HEK293 (cell line): ENCODE results near the gene SLFN12L.
"Not testable (repeated sequence)": the region's sequence is repeated elsewhere in the genome, so short reads cannot be mapped to it uniquely, and the experiment has no call there.

Experiments used
- CTCF ChIA-PET: fragments of 350-600 bp; formaldehyde crosslinking; extraction: SDS; loops from one replicate; lab custom pipeline; 2021; ENCODE audit warnings: antibody characterized with exemption; lab: Yijun Ruan, JAX
- POLR2A ChIA-PET: fragments of 300-600 bp; formaldehyde crosslinking; extraction: SDS; loops from one replicate; lab custom pipeline; 2020; ENCODE audit warnings: antibody characterized with exemption, inconsistent platforms; lab: Yijun Ruan, JAX
- H3K27ac ChIP-seq: fragments of 200-500 bp; sonication (Bioruptor generic); 2 replicates; pipeline ENCODE4 v1.5.1; 2014; ENCODE audit warnings: low read depth, low read length, control low read depth, inconsistent platforms; ENCODE audit errors: extremely low read depth
- H3K36me3 ChIP-seq, 2 experiments: fragments of 200-500 bp in 1 of 2; sonication (Bioruptor generic) in 1 of 2; 1 replicate in 1 of 2; 2 replicates in 1 of 2; pipeline ENCODE4 v1.5.1; 2014 to 2017; ENCODE audit warnings: inconsistent platforms in 2 of 2, low read length in 2 of 2; ENCODE audit not compliant: control insufficient read depth in 2 of 2, insufficient read depth in 1 of 2
- H3K4me1 ChIP-seq: fragments of 200-500 bp; sonication (Bioruptor generic); 2 replicates; pipeline ENCODE4 v1.5.1; 2014; ENCODE audit warnings: mild to moderate bottlenecking, low read length, inconsistent platforms; ENCODE audit not compliant: control insufficient read depth, insufficient read depth
- H3K4me3 ChIP-seq: 2 replicates; pipeline ENCODE4 v1.5.1; 2011; ENCODE audit warnings: low read depth, mild to moderate bottlenecking, control low read depth, low read length, moderate library complexity
- H3K9me3 ChIP-seq: fragments of 200-500 bp; sonication (Bioruptor generic); 2 replicates; pipeline ENCODE4 v1.5.1; 2014; ENCODE audit warnings: low read depth, low read length, inconsistent platforms; ENCODE audit not compliant: control insufficient read depth, insufficient read depth
- MEIS1 ChIP-seq: sonication (generic); formaldehyde crosslinking; IDR thresholded peaks from 2 replicates; pipeline ENCODE4 v1.8.1; 2022; ENCODE audit warnings: missing genetic modification reagents, mild to moderate bottlenecking, borderline replicate concordance
- PRDM1 ChIP-seq: fragments of 450-650 bp; formaldehyde crosslinking; IDR thresholded peaks from 2 replicates; pipeline ENCODE4; 2016; ENCODE audit warnings: missing biosample characterization, missing genetic modification characterization
- SALL2 ChIP-seq: fragments of 450-650 bp; formaldehyde crosslinking; IDR thresholded peaks from 2 replicates; pipeline ENCODE4 v1.5.0; 2017; ENCODE audit warnings: missing biosample characterization, mild to moderate bottlenecking, missing genetic modification characterization, borderline replicate concordance
- SP3 ChIP-seq: fragments of 450-650 bp; formaldehyde crosslinking; IDR thresholded peaks from 2 replicates; pipeline ENCODE4 v1.5.1; 2016; ENCODE audit warnings: missing biosample characterization, missing genetic modification characterization
- SP7 ChIP-seq: fragments of 450-650 bp; formaldehyde crosslinking; IDR thresholded peaks from 2 replicates; pipeline ENCODE4 v1.5.1; 2016; ENCODE audit warnings: missing biosample characterization, missing genetic modification characterization
- ZFHX2 ChIP-seq: fragments of 450-650 bp; formaldehyde crosslinking; conservative IDR thresholded peaks from 2 replicates; pipeline ENCODE4 v1.5.1; 2016; ENCODE audit warnings: missing biosample characterization, missing genetic modification characterization
- ZNF157 ChIP-seq: fragments of 450-650 bp; formaldehyde crosslinking; IDR thresholded peaks from 2 replicates; pipeline ENCODE4 v1.5.1; 2016; ENCODE audit warnings: missing biosample characterization, missing genetic modification characterization
- ZNF174 ChIP-seq: fragments of 450-650 bp; formaldehyde crosslinking; IDR thresholded peaks from 2 replicates; pipeline ENCODE4 v1.5.0; 2017; ENCODE audit warnings: missing biosample characterization, mild to moderate bottlenecking, missing genetic modification characterization
- ZNF335 ChIP-seq: fragments of 450-650 bp; formaldehyde crosslinking; conservative IDR thresholded peaks from 2 replicates; pipeline ENCODE4 v1.5.1; 2016; ENCODE audit warnings: missing biosample characterization, missing genetic modification characterization
- ZNF350 ChIP-seq: fragments of 450-650 bp; formaldehyde crosslinking; IDR thresholded peaks from 2 replicates; pipeline ENCODE4 v1.5.0; 2017; ENCODE audit warnings: missing biosample characterization, mild to moderate bottlenecking, missing genetic modification characterization
- ZNF423 ChIP-seq: fragments of 450-650 bp; formaldehyde crosslinking; IDR thresholded peaks from 2 replicates; pipeline ENCODE4 v1.5.1; 2016; ENCODE audit warnings: missing biosample characterization, missing genetic modification characterization
- ZNF501 ChIP-seq: fragments of 450-650 bp; formaldehyde crosslinking; IDR thresholded peaks from 2 replicates; pipeline ENCODE4 v1.5.1; 2016; ENCODE audit warnings: missing biosample characterization, missing genetic modification characterization
- ZNF530 ChIP-seq: fragments of 450-650 bp; formaldehyde crosslinking; IDR thresholded peaks from 2 replicates; pipeline ENCODE4 v1.5.1; 2016; ENCODE audit warnings: low read depth, missing biosample characterization, missing genetic modification characterization
- ZNF548 ChIP-seq: fragments of 450-650 bp; formaldehyde crosslinking; IDR thresholded peaks from 2 replicates; pipeline ENCODE4 v1.5.1; 2016; ENCODE audit warnings: missing biosample characterization, missing genetic modification characterization
- ZNF677 ChIP-seq: fragments of 450-650 bp; IDR thresholded peaks from 2 replicates; pipeline ENCODE4 v1.5.0; 2018; ENCODE audit warnings: missing biosample characterization, mild to moderate bottlenecking, missing genetic modification characterization, moderate library complexity
- ZNF843 ChIP-seq: fragments of 450-650 bp; formaldehyde crosslinking; IDR thresholded peaks from 2 replicates; pipeline ENCODE4 v1.5.1; 2016; ENCODE audit warnings: missing biosample characterization, missing genetic modification characterization
- TF ChIP-seq, protein P1 (sequence below): IDR thresholded peaks from 2 replicates; pipeline ENCODE4 v1.6.1; 2011; ENCODE audit warnings: mild to moderate bottlenecking, low read depth, low read length, borderline replicate concordance
- TF ChIP-seq, protein P2 (sequence below): fragments of 450-650 bp; formaldehyde crosslinking; IDR thresholded peaks from 2 replicates; pipeline ENCODE4 v1.5.1; 2016; ENCODE audit warnings: missing biosample characterization, missing genetic modification characterization
- TF ChIP-seq, protein P3 (sequence below): fragments of 450-650 bp; formaldehyde crosslinking; IDR thresholded peaks from 2 replicates; pipeline ENCODE4 v1.5.1; 2016; ENCODE audit warnings: missing biosample characterization, missing genetic modification characterization

SLFN12L gene

DNA sequence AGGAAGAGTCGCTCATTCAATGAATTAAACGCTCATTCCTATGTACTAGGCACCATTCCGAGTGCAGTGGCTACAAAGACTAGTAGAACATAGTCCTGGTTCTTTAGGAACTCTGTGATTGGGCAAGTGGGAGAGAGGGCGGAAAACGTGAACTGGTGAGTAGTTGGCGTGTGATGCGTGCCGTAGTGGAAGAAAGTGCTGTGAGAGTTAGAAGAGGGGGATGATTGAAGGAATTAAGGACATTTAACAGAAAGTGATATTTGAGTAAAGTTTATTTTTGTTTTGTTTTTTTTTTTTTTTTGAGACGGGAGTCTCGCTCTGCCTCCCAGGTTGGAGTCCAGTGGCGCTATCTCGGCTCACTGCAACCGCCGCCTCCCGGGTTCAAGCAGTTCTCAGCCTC is 31.1 kb upstream of the SLFN12L start (continued):
- TF ChIP-seq, protein P1, sequence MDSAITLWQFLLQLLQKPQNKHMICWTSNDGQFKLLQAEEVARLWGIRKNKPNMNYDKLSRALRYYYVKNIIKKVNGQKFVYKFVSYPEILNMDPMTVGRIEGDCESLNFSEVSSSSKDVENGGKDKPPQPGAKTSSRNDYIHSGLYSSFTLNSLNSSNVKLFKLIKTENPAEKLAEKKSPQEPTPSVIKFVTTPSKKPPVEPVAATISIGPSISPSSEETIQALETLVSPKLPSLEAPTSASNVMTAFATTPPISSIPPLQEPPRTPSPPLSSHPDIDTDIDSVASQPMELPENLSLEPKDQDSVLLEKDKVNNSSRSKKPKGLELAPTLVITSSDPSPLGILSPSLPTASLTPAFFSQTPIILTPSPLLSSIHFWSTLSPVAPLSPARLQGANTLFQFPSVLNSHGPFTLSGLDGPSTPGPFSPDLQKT, result no peak
- TF ChIP-seq, protein P2, sequence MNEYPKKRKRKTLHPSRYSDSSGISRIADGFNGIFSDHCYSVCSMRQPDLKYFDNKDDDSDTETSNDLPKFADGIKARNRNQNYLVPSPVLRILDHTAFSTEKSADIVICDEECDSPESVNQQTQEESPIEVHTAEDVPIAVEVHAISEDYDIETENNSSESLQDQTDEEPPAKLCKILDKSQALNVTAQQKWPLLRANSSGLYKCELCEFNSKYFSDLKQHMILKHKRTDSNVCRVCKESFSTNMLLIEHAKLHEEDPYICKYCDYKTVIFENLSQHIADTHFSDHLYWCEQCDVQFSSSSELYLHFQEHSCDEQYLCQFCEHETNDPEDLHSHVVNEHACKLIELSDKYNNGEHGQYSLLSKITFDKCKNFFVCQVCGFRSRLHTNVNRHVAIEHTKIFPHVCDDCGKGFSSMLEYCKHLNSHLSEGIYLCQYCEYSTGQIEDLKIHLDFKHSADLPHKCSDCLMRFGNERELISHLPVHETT, result peak; percentile 59; the same call in 1 of the 2 replicates
- TF ChIP-seq PRDM1 (peak; percentile 98), ZNF335 (peak; percentile 77)

DNA sequence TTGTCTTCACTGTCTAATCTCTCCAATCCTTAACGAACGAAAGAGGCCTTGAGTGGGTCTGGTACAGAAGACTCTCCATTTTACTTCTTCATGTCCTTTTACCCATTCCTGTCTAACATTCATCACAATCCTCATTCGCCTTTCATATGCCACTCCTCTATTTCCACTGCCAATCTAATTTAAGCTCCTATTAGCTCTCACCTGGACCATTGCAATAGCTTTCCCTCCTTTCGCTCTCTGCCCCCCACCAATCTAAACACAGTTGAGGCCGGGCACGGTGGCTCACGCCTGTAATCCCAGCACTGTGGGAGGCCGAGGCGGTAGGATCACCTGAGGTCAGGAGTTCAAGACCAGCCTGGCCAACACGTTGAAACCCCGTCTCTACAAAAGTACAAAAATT is 29.5 kb upstream of the SLFN12L start:
- ChIA-PET CTCF (interaction anchor here (0.6 to 1.8 kb wide), 4 partner anchors 25 to 309 kb away, joined by 3 to 4 read pairs (median 4); no protein-coding TSS in a partner anchor), POLR2A (interaction anchor here (0.6 to 6.2 kb wide), 5 partner anchors 11 to 1328 kb away, joined by 3 to 66 read pairs (median 4); partner anchors contain the start of gene PEX12)
- peak; percentile 77; the same call in 1 of the 2 replicates for TF ChIP-seq PRDM1
- TF ChIP-seq ZNF501 (tag by site-specific recombination), result no peak
- no peak for TF ChIP-seq ZNF157 (tag by site-specific recombination)
- H3K4me3 ChIP-seq, result peak overlapping the region; percentile 95; the same call in 1 of the 2 replicates
- no peaks in the 10 kb centered on the region for H3K9me3 ChIP-seq
- no peak overlapping the region for H3K27ac ChIP-seq
- peaks cover 8% of the 10 kb centered on the region; the same call in 1 of the 2 replicates for H3K4me1 ChIP-seq
- peaks cover 5 to 7% of the 10 kb centered on the region in 2 experiments; a peak in 2 of 3 replicates for H3K36me3 ChIP-seq

DNA sequence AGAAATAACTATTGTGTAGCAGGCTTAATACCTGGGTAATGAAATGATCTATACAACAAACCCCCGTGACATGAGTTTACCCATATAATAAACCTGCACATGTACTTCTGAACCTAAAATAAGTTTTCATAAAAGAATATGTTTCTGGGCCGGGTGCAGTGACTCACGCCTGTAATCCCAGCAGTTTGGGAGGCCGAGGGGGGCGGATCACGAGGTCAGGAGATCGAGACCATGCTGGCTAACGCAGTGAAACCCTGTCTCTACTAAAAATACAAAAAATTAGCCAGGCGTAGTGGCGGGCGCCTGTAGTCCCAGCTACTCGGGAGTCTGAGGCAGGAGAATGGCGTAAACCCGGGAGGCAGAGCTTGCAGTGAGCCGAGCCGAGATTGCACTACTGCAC is 25.7 kb upstream of the SLFN12L start:
- POLR2A ChIA-PET, result interaction anchor here (0.6 kb wide), 1 partner anchor 115 kb away, joined by 5 read pairs; no protein-coding TSS in a partner anchor
- H3K36me3 ChIP-seq, H3K27ac ChIP-seq, H3K9me3 ChIP-seq, H3K4me1 ChIP-seq, H3K4me3 ChIP-seq: not testable (repeated sequence)
- CTCF ChIA-PET, result interaction anchor here (0.5 kb wide), 1 partner anchor 33 kb away, joined by 4 read pairs; no protein-coding TSS in a partner anchor

DNA sequence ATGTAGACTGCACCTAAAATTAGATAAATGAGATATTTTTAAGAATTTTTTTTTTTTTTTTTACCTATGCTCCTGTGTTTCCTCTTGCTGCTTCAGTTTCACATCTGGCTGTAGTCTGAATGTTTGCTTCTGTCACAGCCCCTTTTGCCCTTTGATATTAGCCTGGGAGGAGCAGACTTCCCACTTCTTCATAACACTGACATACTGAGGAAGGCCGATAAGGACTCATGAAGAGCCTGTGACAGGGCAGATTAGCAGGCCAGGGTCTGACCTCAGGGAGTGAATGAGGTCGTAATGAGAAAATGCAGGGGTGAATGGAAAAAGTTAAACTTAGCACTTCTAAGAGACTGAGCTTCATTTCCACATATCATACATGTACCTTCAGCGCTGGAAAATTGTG is 23.2 kb upstream of the SLFN12L start, which contains the start of gene SLFN14:
Gene SLFN14 (minus strand): TSS at position 117 of the 400 bp plus-strand sequence. CDS start 2,757 bp downstream, outside the sequence.
- TF ChIP-seq ZNF677 (no peak), ZNF843 (tag by site-specific recombination) (no peak), SP7 (tag by site-specific recombination) (no peak), ZNF530 (no peak), ZNF174 (tag by site-specific recombination) (no peak), ZNF423 (tag by site-specific recombination) (no peak), ZNF548 (tag by site-specific recombination) (no peak), ZFHX2 (no peak), MEIS1 (CRISPR knock-in tag) (no peak), SALL2 (tag by site-specific recombination) (no peak), ZNF350 (tag by site-specific recombination) (no peak), SP3 (no peak)
- TF ChIP-seq, protein P3, sequence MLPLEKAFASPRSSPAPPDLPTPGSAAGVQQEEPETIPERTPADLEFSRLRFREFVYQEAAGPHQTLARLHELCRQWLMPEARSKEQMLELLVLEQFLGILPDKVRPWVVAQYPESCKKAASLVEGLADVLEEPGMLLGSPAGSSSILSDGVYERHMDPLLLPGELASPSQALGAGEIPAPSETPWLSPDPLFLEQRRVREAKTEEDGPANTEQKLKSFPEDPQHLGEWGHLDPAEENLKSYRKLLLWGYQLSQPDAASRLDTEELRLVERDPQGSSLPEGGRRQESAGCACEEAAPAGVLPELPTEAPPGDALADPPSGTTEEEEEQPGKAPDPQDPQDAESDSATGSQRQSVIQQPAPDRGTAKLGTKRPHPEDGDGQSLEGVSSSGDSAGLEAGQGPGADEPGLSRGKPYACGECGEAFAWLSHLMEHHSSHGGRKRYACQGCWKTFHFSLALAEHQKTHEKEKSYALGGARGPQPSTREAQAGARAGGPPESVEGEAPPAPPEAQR (tag by site-specific recombination), result no peak
- Histone ChIP-seq H3K4me1 (no peaks in the 10 kb centered on the region), H3K36me3 (no peaks in the 10 kb centered on the region), H3K27ac (no peak within 1 kb of the TSS), H3K9me3 (no peaks in the 10 kb centered on the region), H3K4me3 (no peak within 1 kb of the TSS)
- POLR2A ChIA-PET, result no interaction called here
- CTCF ChIA-PET, result interaction anchor here (1.7 to 2.8 kb wide), 2 partner anchors 8 to 27 kb away, joined by 5 to 10 read pairs; no protein-coding TSS in a partner anchor
